ENCODE measurements around the gene NTN1.
"Not testable (repeated sequence)": the region's sequence is repeated elsewhere in the genome, so short reads cannot be mapped to it uniquely, and the experiment has no call there.

NTN1 gene

GRCh38 chr17:9123594-9124553, 102.6 kb downstream of the NTN1 start:
- DNase-seq (ENCODE audit: low read depth in 2 of 2): no peak

GRCh38 chr17:9124554-9124935, 103.2 kb downstream of the NTN1 start:
- DNase-seq (ENCODE audit: low read depth in 2 of 2): no peak

GRCh38 chr17:9125722-9126121, 104.4 kb downstream of the NTN1 start:
- DNase-seq (ENCODE audit: low read depth in 2 of 2): no peak

GRCh38 chr17:9127340-9127739, 106.0 kb downstream of the NTN1 start:
- no peak for DNase-seq (ENCODE audit: low read depth in 2 of 2)

GRCh38 chr17:9131371-9131770, 110.1 kb downstream of the NTN1 start:
- no peak for DNase-seq (ENCODE audit: low read depth in 2 of 2)

GRCh38 chr17:9132291-9132690, 111.0 kb downstream of the NTN1 start:
- no peak for DNase-seq (ENCODE audit: low read depth in 2 of 2)

- no peak for DNase-seq (ENCODE audit: low read depth in 2 of 2)
These were observed 111.8 kb downstream of the NTN1 start for GRCh38 chr17:9132944-9133610.

- DNase-seq (ENCODE audit: low read depth in 2 of 2): no peak
These were observed 116.9 kb downstream of the NTN1 start for GRCh38 chr17:9138161-9138717.

GRCh38 chr17:9139695-9140094, 118.4 kb downstream of the NTN1 start:
- DNase-seq (ENCODE audit: low read depth in 2 of 2): no peak

GRCh38 chr17:9140550-9141424, 119.5 kb downstream of the NTN1 start:
- no peak for DNase-seq (ENCODE audit: low read depth in 2 of 2)

- DNase-seq (ENCODE audit: low read depth in 2 of 2): no peak
These were observed 120.1 kb downstream of the NTN1 start for GRCh38 chr17:9141425-9141753.

GRCh38 chr17:9142772-9143494, 121.6 kb downstream of the NTN1 start:
- DNase-seq (ENCODE audit: low read depth in 2 of 2): no peak

- no peak for DNase-seq (ENCODE audit: low read depth in 2 of 2)
These were observed 123.4 kb downstream of the NTN1 start for GRCh38 chr17:9144502-9145249.

GRCh38 chr17:9146064-9146463, 124.8 kb downstream of the NTN1 start:
- DNase-seq (ENCODE audit: low read depth in 2 of 2): no peak

- DNase-seq (ENCODE audit: low read depth in 2 of 2): no peak
These were observed 127.7 kb downstream of the NTN1 start for GRCh38 chr17:9148905-9149525.

GRCh38 chr17:9150446-9151090, 129.3 kb downstream of the NTN1 start:
- DNase-seq (ENCODE audit: low read depth in 2 of 2): no peak

GRCh38 chr17:9151091-9151490, 129.8 kb downstream of the NTN1 start:
- DNase-seq (ENCODE audit: low read depth in 2 of 2): no peak

- not testable (repeated sequence) for DNase-seq (ENCODE audit: low read depth in 2 of 2)
These were observed 130.4 kb downstream of the NTN1 start for GRCh38 chr17:9151740-9152139.
